Cerebellar nuclear complex (tissue), 1 donor: Measurements from ENCODE around the gene PTGER2.

Source experiments
- DNase-seq, 2 experiments: peaks; one replicate each; lab custom pipeline; 2025; lab: John Stamatoyannopoulos, UW

PTGER2 gene

GRCh38 chr14:52313903-52314594, at the start of gene PTGER2:
Gene PTGER2, plus strand, starts transcription at chr14:52314312. Its CDS starts 237 bp downstream, at chr14:52314549.
- DNase-seq, result no peak

DNA sequence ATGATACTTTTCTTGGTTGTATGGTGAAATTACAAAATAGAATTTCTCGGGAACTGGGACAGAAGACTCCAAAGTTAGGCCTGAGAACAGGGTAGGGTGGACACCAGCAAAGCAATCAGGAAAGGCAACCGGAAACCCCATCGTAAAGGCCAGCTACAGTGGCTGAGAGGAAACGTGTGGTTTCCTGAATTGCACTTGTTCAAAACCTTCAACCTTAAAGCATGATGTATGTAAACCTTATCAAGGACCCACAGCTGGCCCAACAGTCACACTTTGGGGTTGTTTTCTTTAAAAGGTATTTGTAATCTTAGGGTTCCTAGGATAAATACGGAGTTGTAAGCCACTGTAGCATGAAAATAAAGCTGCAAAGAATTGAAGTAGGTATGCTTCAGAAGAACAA, 48.9 kb upstream of the PTGER2 start:
- no peak for DNase-seq

- DNase-seq, result no peak
These were observed 47.9 kb upstream of the PTGER2 start for GRCh38 chr14:52266179-52266578.

GRCh38 chr14:52266782-52267181, 47.3 kb upstream of the PTGER2 start:
- DNase-seq, result no peak

GRCh38 chr14:52267501-52268278, 46.4 kb upstream of the PTGER2 start, which contains the start of gene PTGDR:
Gene PTGDR, plus strand, starts transcription at chr14:52267698. Its CDS starts 117 bp downstream, at chr14:52267815.
- no peak for DNase-seq

DNA sequence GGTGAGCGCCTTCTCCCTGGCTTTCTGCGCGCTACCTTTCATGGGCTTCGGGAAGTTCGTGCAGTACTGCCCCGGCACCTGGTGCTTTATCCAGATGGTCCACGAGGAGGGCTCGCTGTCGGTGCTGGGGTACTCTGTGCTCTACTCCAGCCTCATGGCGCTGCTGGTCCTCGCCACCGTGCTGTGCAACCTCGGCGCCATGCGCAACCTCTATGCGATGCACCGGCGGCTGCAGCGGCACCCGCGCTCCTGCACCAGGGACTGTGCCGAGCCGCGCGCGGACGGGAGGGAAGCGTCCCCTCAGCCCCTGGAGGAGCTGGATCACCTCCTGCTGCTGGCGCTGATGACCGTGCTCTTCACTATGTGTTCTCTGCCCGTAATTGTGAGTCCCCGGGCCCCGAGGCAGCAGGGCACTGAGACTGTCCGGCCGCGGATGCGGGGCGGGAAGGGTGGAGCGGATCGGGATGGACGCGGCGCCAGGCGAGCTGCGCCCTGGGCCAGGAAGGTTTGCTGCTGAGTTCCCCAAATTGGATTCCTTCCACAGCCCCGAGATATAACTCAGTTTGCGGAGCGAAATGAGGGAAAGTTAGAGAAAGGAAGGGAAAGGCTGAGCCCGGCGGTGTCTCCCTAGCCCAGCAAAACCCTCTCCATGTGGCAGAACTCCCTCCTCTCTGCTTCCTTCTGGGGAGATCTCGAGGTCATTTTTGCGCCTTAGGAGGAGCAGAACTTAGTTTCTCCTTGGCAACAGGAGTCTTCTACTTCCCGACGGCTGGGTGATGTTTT, 45.6 kb upstream of the PTGER2 start:
- DNase-seq, result no peak

DNA sequence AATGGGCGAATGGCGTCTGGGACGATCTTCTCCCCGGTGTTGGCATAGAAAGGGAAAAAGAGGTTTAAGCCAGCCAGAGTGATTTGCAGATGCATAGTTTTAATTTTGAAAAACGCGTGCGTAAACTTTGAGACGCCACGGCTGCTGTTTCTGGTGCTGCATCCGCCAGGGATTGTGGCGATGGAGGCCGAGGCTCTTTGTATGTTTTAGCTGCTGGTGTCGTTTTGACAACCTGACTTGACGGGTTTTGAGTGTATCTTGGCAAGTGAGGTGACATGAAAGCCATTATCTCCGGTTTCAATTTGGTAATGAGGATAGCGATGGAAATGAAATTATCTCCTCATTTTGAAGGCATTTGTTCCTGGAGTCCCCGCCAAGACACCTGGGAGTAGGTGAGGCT, 45.0 kb upstream of the PTGER2 start:
- DNase-seq, result no peak

- DNase-seq, result no peak
These were observed 44.1 kb upstream of the PTGER2 start for GRCh38 chr14:52269982-52270381.

- DNase-seq, result no peak
These were observed 42.6 kb upstream of the PTGER2 start for GRCh38 chr14:52271538-52271937.

DNA sequence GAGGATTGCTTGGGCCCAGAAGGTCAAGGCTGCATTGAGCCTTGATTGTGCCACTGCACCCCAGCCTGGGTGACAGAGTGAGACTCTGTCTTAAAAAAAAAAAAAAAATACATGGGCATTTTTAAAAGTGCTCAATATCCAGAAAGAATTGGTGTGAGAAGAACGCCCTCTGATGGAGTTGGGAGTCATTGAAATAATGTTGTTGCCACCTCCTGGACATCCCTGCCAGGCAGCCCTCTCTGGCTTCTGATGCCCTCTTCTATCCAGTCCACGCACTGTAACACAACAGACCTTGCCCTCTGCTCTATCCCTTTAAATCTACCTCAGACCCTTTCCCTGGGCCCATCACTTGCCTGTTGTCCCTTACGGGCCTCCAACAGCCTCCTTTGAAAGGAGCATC, 41.7 kb upstream of the PTGER2 start:
- no peak for DNase-seq

DNA sequence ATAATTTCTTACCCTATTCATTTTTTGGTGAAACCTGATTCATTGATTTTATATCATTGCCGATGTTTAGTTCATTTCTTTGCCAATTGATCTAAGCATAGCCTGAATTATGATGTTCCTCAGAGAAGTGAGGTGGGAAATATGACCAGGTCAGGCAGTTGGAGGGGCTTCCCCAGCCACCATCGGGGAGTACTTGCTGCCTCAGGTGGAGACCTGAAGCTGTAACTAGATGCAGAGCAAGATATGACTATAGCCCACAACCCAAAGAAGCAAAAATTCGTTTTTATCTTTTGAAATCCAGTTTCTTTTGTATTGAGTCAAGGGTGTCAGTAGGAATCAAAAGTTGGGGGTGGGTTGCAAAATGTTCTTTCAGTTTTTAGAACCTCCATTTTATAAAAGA, 38.7 kb upstream of the PTGER2 start:
- DNase-seq, result no peak

- no peak for DNase-seq
These were observed 36.6 kb upstream of the PTGER2 start for GRCh38 chr14:52277552-52277951.

DNA sequence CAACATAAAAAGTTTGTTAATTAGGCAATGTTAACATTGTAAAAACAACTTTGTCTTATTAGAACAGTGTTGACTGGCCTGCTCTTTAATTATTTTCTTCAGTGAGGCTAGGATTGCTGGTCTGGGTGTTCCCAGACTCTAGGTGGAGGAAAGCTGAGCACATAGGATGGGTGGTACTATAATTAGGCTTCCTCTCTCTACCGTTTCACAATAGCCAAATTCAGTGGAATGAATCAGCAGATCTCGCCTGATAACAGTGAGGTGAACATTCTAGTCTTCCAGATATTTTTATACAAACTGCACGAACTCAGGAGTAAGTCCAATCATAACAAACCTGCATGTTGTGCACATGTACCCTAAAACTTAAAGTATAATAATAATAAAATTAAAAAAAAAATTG, 34.7 kb upstream of the PTGER2 start:
- DNase-seq, result no peak

DNA sequence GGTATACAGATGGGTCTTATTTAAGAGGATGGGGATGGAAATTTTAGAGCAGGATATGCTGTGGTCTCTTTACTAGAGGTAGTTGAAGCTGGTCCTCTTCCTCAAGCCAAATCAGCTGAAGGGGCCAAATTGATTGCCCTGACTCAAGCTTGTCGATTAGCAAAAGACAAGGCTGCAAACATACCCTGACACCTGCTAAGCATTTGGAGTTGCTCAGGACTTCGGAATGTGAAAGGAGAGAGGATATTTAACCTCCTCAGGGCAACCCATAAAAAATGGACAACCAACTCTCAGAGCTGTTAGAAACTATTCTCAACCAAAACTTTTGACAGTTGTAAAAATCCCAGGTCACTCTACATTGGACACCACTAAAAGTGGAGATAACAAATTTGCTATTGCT, 31.0 kb upstream of the PTGER2 start:
- DNase-seq, result no peak

DNA sequence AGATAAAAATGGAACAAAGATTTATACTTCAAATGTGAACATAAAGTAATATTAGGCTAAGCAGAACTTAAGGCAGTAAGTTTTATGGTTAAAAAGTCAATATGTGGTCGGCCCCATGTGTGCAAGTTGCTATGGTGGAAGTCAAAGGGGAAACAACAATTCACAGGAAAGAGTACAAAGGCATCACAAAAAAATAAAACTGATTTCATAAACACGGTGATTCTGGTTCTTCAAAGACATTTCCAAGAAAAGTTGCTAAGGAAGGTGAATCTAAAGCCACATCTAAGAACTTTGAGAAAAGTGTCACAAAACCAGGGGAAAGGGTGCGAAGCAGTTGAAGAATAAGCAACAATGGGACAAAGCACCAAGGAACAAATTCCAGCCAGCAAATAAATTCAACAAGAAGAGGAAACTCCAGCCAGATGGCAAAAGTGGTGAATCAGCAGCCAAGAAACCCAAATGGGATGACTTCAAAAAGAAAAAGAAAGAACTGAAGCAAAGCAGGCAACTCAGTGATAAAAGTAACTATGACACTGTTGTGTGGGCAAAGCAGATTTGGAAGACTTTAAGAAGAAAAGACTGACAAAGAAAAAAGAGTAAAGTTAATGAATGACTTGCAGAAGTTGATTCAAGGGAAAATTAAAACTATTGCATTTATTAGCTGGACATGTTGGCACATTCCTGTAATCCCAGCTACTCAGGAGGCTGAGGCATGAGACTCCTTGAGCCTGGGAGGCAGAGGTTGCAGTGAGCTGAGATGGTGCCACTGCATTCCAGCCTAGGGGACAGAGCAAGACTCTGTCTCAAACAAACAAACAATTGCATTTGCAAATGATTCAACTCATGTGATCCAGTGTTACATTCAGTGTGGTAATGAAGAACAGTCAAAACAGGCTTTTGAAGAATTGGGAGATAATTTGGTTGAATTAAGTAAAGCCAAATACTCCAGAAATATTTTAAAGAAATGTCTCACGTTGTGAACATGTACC, 27.2 kb upstream of the PTGER2 start:
- DNase-seq, result no peak

DNA sequence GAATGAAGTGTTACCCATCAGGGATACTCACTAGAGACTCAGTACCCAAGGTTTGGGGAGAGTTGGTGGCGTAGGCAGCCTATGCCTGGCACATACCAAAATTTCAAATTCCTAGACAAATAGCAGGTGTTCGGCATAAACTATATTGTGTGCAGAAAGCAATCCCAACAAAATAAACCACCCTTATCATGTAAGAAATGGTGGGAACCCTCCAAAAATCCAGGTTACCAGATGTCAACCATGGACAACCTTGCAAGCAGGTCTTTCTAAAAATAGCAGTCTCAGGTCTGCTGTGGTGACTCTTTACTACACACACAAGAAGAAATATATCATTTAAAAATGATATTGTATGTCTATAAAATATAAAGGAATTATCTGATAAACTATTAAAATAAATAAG, 17.7 kb upstream of the PTGER2 start:
- DNase-seq, result no peak

DNA sequence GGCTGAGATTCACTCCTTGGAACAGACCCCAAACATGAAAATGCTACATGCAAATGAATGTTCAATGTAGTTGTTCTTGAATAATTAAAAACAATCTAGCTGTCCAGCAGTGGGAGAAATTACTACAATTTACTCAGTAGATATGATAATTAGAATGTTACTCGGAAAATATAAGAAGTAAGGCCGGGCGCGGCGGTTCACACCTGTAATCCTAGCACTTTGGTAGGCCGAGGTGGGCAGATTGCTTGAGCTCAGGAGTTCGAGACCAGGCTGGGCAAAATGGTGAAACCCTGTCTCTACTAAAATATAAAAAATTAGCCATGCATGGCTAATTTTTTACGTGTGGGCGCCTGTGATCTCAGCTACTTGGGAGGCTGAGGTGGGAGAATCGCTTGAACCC, 15.3 kb upstream of the PTGER2 start:
- no peak for DNase-seq

DNA sequence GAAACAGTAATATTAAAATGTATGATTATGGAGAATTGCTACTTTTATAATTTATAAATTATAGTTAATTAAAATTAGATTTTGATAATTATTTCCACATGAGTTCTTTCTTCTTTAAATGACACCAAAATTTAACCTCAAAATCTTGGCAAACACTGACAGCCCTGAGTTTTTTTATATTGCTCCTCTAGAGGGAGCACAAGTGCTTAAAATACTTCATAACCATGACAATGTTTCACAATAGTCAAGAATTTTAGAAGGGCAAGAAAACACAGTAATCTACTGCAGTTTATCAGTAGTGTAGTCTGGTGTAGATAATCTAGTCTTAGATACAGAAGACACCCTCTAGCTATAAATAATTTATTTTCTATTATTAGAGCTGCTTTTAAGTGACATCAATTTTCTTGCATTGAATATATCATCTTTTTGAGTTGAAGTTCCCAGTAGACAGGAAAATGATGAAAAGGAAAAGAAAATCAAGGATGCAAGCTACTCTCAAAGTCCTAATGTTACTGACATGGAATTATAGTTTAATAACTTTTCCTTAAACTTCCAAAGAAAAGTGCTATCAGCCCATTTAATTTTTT, 14.3 kb upstream of the PTGER2 start:
- DNase-seq, result no peak

DNA sequence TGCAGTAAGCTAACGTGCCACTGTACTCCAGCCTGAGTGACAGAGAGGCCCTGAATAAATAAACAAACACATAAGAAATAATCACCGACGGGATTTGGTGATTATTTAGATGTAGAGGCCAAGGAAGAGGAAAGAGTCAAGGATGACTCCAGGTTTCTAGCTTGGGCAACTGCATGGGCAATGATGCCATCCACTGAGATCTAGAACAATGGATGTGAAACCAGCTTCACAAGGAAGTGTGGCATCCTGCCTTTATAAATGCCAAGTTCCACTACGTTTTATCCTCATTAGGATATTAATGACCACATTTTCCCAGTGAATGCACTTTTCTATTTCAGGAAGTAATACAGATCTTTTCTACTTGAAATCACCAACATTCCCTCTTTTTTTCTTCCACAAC, 10.9 kb upstream of the PTGER2 start:
- DNase-seq, result no peak

GRCh38 chr14:52304248-52304904, 9.7 kb upstream of the PTGER2 start:
- DNase-seq, result no peak

DNA sequence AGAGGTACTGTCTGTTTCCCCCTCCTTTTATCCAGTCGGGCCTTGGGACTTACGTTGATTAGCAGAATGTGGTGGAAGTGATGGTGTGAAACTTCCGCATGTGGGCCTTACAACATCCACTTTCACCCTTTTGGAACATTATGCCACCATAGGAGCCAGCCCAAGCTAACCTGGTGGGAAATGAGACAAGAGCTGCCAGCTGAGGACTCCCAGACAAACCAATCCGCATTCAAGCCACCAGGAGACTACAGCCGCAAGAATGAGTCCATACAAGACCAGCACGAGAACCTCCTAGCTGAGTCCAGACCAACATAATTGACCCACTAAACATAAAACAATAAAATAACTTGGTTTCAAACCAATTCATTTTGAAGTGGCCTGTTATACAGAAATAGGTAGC, 9.1 kb upstream of the PTGER2 start:
- DNase-seq, result no peak
